Endothelial cell of hepatic sinusoid (primary cell): ENCODE results near the gene JUN.

Experiments used
- in situ Hi-C: cut with HindIII; loops from 2 replicates; pipeline ENCODE4 v1.10.0; 2017; ENCODE audit warnings: low sequenced_read_pairs

Gene JUN

GRCh38 chr1:58765441-58765840 lies 18.4 kb downstream of the JUN start:
- in situ Hi-C loops: no loop called here

DNA sequence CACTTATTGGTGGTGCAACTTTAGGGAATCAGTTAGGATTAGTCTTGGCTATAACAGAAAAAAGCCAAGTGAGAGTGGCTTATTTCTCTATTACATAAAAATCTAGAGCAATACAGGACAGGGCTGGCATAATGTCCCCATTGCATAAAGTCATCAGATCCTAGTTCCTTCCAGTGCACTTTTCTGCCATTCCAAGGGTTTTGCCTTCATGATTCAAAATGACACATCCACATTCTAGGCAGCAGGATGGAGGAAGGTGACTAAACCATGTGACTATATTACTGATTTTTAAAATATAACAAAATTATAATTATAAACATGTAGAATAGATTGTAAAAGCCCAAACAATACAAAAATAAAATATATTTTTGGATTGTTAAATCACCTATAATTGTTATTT lies 18.8 kb downstream of the JUN start:
- in situ Hi-C loops: no loop called here

GRCh38 chr1:58764294-58764978 lies 19.4 kb downstream of the JUN start:
- in situ Hi-C loops: loop anchor here (5.0 kb wide), 1 partner anchor 42 kb away; no protein-coding TSS in a partner anchor

DNA sequence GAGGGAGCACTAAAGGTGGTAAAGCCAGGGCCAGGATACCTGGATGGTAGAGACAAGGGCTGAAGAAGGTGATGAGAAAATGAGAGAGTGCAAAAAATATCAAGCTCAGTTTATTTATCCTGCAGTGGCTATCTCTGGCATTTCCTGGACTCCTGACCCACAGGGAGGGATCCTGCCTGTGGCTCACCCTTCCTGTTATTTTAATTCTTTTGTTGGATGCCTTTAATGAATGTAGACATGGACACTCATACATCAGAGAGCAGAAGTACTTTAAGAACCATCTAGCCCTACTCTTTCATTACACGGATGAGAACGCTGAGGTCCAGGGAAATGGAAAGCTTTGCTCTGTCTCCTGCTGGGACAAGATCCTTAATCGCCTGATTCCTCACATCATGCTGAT lies 20.6 kb downstream of the JUN start:
- in situ Hi-C loops: loop anchor here (5.0 kb wide), 1 partner anchor 41 kb away; no protein-coding TSS in a partner anchor

DNA sequence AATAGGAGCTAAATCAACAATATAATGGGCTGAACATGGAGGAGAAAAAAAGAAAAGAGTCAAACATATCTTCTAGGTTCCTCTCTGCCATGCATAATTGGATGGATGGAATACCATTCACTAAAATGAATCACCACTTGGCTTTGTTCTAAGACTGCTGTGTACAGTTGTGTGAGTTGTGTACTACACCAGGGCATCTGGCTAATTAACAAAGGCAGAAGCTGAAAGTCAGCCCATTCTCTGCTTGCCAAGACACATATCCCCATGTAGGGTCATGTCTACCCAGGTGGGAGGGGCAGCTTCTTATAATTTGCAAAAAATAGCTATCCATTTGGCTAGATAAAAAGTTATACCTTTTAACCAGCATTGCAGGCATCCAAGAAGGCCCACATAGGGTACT lies 21.0 kb downstream of the JUN start:
- in situ Hi-C loops: loop anchor here (5.0 kb wide), 1 partner anchor 41 kb away; no protein-coding TSS in a partner anchor

- in situ Hi-C loops: no loop called here
Measured at GRCh38 chr1:58755468-58755872, 28.4 kb downstream of the JUN start.

DNA sequence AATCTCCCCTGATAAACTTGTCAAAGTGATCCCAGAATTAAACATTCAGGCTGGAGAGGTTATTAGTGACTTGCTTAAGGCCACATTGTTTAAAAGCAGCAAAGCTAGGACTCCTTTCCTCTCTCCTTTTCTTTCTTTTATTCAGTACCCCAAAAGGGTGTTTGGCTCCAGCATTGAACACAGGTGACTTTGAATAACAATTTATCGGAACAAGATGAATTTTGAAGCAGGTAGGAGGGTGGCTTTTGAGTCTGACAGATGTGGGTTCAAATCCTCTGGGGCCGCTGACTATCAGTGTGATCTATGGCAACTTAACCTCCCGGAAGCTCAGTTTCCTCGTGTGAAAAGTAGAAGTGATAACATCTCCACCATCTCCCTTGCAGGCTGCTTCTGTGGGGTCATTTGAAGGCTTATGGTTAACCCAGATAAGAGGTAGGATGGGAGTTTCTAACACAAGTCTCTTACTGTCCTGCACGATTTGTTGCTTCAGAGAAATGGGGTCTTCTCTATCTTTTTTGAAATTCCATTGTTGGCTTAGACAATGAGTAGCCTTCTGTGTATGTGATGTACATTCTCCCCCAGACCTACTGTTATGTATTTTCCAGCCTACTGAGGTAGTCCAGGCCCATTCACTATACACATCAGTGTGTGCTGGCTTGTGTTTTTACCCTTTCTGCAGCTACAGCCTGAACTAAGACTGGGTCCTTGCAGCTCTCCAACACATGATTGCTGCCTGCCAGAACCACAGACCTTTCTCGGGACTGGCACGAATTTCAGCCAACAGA lies 29.0 kb downstream of the JUN start:
- in situ Hi-C loops: no loop called here

- in situ Hi-C loops: no loop called here
Measured at GRCh38 chr1:58754073-58754613, 29.7 kb downstream of the JUN start.

GRCh38 chr1:58753431-58753866 lies 30.4 kb downstream of the JUN start:
- in situ Hi-C loops: no loop called here

GRCh38 chr1:58749646-58750045 lies 34.2 kb downstream of the JUN start:
- in situ Hi-C loops: no loop called here

- in situ Hi-C loops: no loop called here
Measured at GRCh38 chr1:58748666-58749065, 35.2 kb downstream of the JUN start.

- in situ Hi-C loops: no loop called here
Measured at GRCh38 chr1:58746757-58747156, 37.1 kb downstream of the JUN start.

DNA sequence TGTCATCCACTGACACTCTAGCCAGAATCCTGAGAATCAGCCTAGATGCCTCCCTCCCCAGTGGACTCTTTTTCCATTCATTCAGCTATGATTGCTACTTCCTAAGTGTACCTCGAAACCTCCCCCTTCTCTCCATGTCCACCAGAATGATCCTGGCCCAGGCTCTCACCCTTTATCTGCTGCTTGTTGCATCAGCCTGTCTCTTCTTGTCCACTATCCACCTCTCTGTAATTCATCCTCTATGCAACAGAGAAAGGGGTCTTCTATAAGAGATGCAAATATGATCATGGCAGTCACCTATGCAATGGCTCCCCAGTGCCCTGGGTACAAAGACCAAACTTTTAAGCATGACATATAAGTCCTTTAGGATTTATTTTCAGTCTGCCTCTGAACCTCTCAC lies 37.7 kb downstream of the JUN start:
- in situ Hi-C loops: no loop called here

- in situ Hi-C loops: no loop called here
Measured at GRCh38 chr1:58745666-58746065, 38.2 kb downstream of the JUN start.

DNA sequence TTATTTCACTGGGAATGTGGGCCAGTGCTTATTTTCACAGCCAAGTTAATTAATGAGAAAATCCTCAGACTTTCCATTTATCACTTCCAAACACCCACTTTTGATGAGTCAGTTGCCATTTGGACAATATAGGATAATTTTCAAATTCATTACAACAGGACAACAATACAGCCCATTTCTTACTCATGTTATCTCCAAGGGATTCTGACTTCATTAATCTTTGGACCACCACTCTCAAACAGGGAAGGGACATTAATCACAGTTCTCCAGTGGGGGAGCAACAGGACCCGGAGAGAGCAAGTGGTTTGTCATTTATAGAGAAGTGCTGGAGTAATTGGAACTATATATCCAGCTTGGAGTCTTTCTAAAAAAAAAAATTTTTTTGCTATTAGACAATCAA lies 38.7 kb downstream of the JUN start:
- in situ Hi-C loops: no loop called here

DNA sequence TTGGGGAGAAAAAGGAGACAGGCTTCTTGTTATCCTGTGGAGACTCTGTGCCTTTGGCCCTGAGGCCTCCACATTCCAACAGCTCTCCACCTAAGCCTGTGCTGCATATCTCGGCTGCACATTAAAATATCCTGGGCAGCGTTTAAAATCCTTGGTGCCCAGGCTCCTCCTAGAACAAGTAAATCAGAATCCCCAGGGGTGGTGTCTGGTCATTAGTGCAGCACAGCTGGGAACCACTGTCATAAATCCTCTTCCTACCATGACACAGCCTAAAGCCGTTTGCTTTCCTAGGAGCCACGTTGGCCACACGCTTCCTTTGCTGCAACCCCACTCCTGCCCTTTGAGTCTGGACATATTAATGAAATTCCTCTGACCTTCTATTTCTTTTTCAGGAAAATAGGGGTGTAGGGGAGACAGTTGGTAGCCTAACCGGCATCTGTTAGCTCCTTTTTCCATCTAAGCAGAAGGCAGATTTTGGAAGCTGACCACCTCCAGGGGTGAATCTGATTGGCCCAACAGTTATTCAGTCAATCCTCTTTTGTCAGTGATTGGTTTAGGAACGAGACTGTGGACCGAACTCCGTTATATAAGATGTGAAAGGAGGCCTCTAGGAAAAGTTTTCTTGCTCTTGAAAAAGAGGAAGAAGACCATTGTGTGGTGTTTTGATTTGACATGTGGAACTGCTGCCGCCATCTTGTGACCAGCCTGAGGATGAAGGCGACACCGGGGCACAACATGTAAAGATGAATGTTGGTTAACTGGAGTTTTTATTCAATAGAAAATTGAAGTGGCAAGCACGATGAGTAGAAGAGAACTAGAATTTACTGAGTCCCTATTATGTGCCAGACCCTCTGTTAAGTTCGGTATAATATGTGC lies 41.9 kb downstream of the JUN start:
- in situ Hi-C loops: loop anchor here (5.0 kb wide), 1 partner anchor 95 kb away; no protein-coding TSS in a partner anchor

DNA sequence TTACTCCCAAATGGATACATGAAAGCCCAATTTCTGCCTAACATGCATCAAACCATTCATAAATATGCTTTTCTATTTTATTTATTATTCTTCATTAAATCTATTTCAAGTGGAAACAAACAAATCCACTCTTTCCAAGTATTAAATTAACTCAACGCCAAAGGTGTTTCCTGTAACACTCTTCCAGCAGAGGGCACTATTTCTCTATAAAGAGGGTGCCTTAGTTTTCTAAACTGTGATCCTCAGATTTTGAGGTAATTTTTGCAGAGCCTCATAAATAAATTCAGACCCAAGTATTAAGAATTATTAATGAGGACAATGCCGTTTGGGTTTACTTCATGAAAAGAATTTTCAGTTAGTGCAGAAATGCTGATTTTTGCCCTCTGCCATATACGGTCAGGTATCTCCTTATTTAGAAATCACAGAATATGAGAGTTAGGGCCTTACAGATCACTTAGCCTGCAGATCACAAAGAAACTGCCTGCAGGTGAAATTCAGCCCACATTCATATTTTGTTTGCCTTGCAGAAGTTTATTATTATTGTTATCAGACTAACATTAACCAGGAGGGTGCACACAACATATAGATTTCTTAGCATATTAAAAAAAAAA lies 43.9 kb downstream of the JUN start:
- in situ Hi-C loops: loop anchor here (5.0 kb wide), 2 partner anchors 37 to 97 kb away; no protein-coding TSS in a partner anchor

- in situ Hi-C loops: loop anchor here (5.0 kb wide), 1 partner anchor 38 kb away; no protein-coding TSS in a partner anchor
Measured at GRCh38 chr1:58738876-58739275, 45.0 kb downstream of the JUN start.

GRCh38 chr1:58735586-58735985 lies 48.3 kb downstream of the JUN start:
- in situ Hi-C loops: loop anchor here (5.0 kb wide), 1 partner anchor 42 kb away; no protein-coding TSS in a partner anchor

DNA sequence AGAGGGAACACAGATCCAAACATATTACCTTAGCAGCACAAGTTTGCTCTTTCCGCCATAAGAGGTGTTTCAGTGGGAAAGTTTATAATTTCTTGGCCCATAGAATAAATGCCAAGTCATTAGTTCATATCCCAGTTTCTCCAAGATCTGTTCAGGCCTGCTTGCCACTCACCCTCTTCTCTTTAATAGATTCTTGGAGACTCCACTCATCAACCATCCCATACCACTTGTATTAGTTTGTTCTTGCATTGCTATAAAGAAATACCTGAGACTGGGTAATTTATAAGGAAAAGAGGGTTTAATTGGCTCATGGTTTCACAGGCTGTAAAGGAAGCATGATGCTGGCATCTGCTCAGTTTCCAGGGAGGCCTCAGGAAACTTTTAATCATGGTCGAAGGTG lies 49.2 kb downstream of the JUN start:
- in situ Hi-C loops: loop anchor here (5.0 kb wide), 1 partner anchor 43 kb away; no protein-coding TSS in a partner anchor
